Measurements from ENCODE around the gene TMC2. TPM values are rescaled to one million over a fixed set of nuclear protein-coding genes. Genes with fewer than 3 reads are reported as not detected.
A peak's percentile ranks its signal among the peaks of the same experiment; 100 is the strongest.

Gene TMC2
- total RNA-seq, 1 donor from 2014 or later, result not detected

DNA sequence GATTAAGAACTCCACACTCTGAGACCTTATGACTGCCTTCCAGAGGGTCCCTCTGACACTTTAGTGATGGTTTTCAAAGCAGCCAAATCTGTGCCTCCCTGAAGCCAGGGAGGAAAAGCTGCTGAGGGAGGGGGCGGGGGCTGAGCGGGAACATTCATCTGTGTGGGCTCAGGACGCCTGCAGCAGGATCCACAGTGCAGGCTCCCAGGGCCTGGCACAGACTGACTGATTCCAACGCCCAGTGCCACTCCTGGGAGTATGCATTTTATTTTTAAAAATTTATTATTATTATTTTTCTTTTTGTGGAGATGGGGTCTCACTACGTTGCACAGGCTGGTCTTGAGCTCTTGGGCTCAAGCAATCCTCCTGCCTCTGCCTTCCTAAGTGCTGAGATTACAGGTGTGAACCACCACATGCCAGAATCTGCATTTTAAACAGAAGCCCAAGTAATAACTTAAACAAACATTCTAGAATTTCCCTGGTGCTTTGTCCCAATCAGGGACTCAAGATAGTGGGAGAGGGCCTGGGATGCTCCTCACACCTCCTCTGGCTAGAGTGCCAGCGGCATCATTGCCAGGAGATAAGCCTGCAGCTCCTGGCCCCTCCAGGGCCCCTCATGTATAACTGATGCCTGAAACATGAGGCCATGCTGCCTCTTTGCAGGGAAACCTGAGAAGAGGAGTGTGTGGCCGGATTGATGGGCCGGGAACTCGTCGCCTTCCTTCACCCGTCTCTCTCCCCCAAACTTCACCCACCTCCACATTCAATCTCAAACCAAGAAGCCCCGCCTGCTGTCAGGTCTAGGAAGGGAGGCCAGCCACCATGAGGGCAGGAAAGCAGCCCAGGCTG lies 438 bp upstream of the TMC2 start:
- Histone ChIP-seq H3K4me1 (peaks cover 17% of the 10 kb centered on the region), H3K79me2 (ENCODE audit: low read depth) (no peaks in the 10 kb centered on the region), H3K4me3 (no peak overlapping the region), H3F3A (ENCODE audit: low read depth) (no peaks in the 10 kb centered on the region), H2AFZ (replicated peaks) (peak overlapping the region; percentile 45), H3K4me2 (peak overlapping the region; percentile 22), H3K9me3 (ENCODE audit: low read depth) (no peaks in the 10 kb centered on the region), H3K27ac (no peak overlapping the region), H3K9ac (no peak overlapping the region), H3K27me3 (peaks cover 21% of the 10 kb centered on the region), H3K36me3 (no peaks in the 10 kb centered on the region), H4K20me1 (ENCODE audit: low read depth) (no peaks in the 10 kb centered on the region)
- H3K4me1 Mint-ChIP-seq, result peaks cover 29% of the 10 kb centered on the region
- DNase-seq (ENCODE audit: low spot score), result peak; percentile 25
- no peak overlapping the region for H3K4me3 Mint-ChIP-seq
- H3K27ac Mint-ChIP-seq, result no peak overlapping the region
- H3K9me3 Mint-ChIP-seq, result no peaks in the 10 kb centered on the region
- no peaks in the 10 kb centered on the region for H3K36me3 Mint-ChIP-seq
- peaks cover 18% of the 10 kb centered on the region for H3K27me3 Mint-ChIP-seq (ENCODE audit: insufficient read depth, low read depth)
- no peak for TF ChIP-seq CTCF (IDR thresholded peaks at IDR 0.05)
- TF ChIP-seq EZH2phosphoT487 (IDR thresholded peaks at IDR 0.05), result no peak
- TF ChIP-seq EZH2 (IDR thresholded peaks at IDR 0.05), result no peak

GRCh38 chr20:2537101-2537500 lies 728 bp downstream of the TMC2 start:
- Histone ChIP-seq H2AFZ (replicated peaks) (no peak overlapping the region), H3K79me2 (ENCODE audit: low read depth) (no peaks in the 10 kb centered on the region), H3K27ac (no peak overlapping the region), H3K9me3 (ENCODE audit: low read depth) (no peaks in the 10 kb centered on the region), H3K36me3 (no peaks in the 10 kb centered on the region), H4K20me1 (ENCODE audit: low read depth) (no peaks in the 10 kb centered on the region), H3K4me3 (no peak overlapping the region), H3K4me1 (peaks cover 17% of the 10 kb centered on the region), H3K9ac (no peak overlapping the region), H3F3A (ENCODE audit: low read depth) (no peaks in the 10 kb centered on the region), H3K27me3 (peaks cover 33% of the 10 kb centered on the region), H3K4me2 (no peak overlapping the region)
- no peak overlapping the region for H3K27ac Mint-ChIP-seq
- H3K36me3 Mint-ChIP-seq, result no peaks in the 10 kb centered on the region
- H3K9me3 Mint-ChIP-seq, result no peaks in the 10 kb centered on the region
- no peak for DNase-seq (ENCODE audit: low spot score)
- no peak overlapping the region for H3K4me3 Mint-ChIP-seq
- peaks cover 19% of the 10 kb centered on the region for H3K27me3 Mint-ChIP-seq (ENCODE audit: insufficient read depth, low read depth)
- peaks cover 29% of the 10 kb centered on the region for H3K4me1 Mint-ChIP-seq
- TF ChIP-seq EZH2 (IDR thresholded peaks at IDR 0.05) (no peak), CTCF (IDR thresholded peaks at IDR 0.05) (no peak), EZH2phosphoT487 (IDR thresholded peaks at IDR 0.05) (no peak)

DNA sequence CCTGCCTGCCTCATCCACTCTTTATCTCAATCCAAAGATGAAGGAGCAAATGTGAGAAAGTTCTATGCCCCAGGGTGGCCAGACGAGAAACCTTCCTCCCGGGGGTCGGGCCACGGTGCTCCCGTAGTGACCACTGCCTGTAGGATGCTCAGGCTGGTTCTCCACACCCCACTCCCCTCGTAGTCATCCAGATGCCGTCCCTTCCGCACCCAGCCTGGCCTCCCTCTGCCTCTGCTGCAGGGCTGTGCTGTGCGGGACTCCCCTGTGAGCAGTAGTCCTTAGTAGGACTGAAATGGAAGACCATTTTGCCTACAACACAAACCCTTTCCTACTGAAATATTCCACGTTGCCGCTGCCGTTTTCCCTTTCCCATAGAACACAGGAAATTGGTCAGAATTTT lies 2.0 kb downstream of the TMC2 start:
- Histone ChIP-seq H3K27me3 (peaks cover 46% of the 10 kb centered on the region), H3F3A (ENCODE audit: low read depth) (no peaks in the 10 kb centered on the region), H3K4me3 (no peak overlapping the region), H3K36me3 (no peaks in the 10 kb centered on the region), H3K4me2 (no peak overlapping the region), H3K79me2 (ENCODE audit: low read depth) (no peaks in the 10 kb centered on the region), H3K27ac (no peak overlapping the region), H3K4me1 (peaks cover 17% of the 10 kb centered on the region), H4K20me1 (ENCODE audit: low read depth) (no peaks in the 10 kb centered on the region), H3K9me3 (ENCODE audit: low read depth) (no peaks in the 10 kb centered on the region), H2AFZ (replicated peaks) (no peak overlapping the region), H3K9ac (no peak overlapping the region)
- Mint-ChIP-seq H3K27me3 (ENCODE audit: insufficient read depth, low read depth) (peaks cover 17% of the 10 kb centered on the region), H3K9me3 (no peaks in the 10 kb centered on the region), H3K4me1 (peaks cover 26% of the 10 kb centered on the region), H3K36me3 (no peaks in the 10 kb centered on the region), H3K27ac (peak overlapping the region; percentile 42), H3K4me3 (no peak overlapping the region)
- no peak for DNase-seq (ENCODE audit: low spot score)
- TF ChIP-seq CTCF (IDR thresholded peaks at IDR 0.05) (no peak), EZH2phosphoT487 (IDR thresholded peaks at IDR 0.05) (no peak), EZH2 (IDR thresholded peaks at IDR 0.05) (no peak)

Measured in neural progenitor cell (in vitro differentiated cells).